Measurements from ENCODE around the gene CCDC191. TPM values are rescaled to one million over a fixed set of nuclear protein-coding genes. Genes with fewer than 3 reads are reported as not detected.

Gene CCDC191
- total RNA-seq, 1 donor from 2014 or later = 6.4 TPM

- ATAC-seq = no peak
- no peak for DNase-seq
- H3K36me3 ChIP-seq = no peaks in the 10 kb centered on the region
- no peak overlapping the region for H3K27ac ChIP-seq
- intact Hi-C loops (cut with DNase I) = no loop called here
- TF ChIP-seq CTCF (IDR thresholded peaks at IDR 0.05) = no peak
- H3K9me3 ChIP-seq = no peaks in the 10 kb centered on the region
- no peaks in the 10 kb centered on the region for H3K27me3 ChIP-seq (ENCODE audit: low read depth)
- H3K4me1 ChIP-seq = no peaks in the 10 kb centered on the region
- H3K4me3 ChIP-seq = no peak overlapping the region
Measured at GRCh38 chr3:114025451-114025850, 30.9 kb downstream of the CCDC191 start.

DNA sequence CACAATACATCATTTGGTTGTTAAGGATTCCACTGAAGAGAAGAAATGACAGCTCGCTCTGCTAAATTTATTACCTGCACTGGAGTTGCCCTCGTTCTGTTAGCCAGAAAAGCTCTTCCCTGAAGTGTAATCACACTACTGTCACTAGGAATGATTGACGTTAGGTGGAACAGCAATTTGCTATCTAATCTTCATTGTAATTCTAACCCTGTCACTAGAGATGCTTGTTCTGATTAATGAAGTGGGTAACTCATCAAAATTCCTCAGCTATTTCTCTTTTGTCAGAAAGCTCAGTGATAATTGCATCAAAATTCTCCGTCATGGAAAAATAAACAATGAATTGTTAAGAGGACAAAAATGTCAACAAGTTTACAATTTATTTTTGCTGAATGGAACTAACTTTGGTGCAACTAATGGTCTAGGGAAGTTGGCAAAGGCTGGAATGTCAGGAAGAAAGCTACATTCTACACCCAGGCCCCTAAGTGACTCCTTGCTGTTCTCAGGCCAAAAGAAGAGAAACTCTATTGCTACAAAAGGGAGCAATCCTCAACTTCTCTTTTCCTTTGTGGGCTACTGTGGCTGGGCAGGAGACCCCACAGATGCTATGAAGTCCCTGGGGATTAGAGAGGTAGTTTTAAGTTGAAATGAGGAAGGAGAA lies 34.1 kb downstream of the CCDC191 start:
- H3K4me3 ChIP-seq = no peak overlapping the region
- no peaks in the 10 kb centered on the region for H3K4me1 ChIP-seq
- no peak for TF ChIP-seq CTCF (IDR thresholded peaks at IDR 0.05)
- no peaks in the 10 kb centered on the region for H3K9me3 ChIP-seq
- H3K27me3 ChIP-seq (ENCODE audit: low read depth) = no peaks in the 10 kb centered on the region
- ATAC-seq (no peak), DNase-seq (no peak)
- no peak overlapping the region for H3K27ac ChIP-seq
- intact Hi-C loops (cut with DNase I) = no loop called here
- no peaks in the 10 kb centered on the region for H3K36me3 ChIP-seq

- no peaks in the 10 kb centered on the region for H3K36me3 ChIP-seq
- intact Hi-C loops (cut with DNase I) = no loop called here
- TF ChIP-seq CTCF (IDR thresholded peaks at IDR 0.05) = no peak
- H3K4me1 ChIP-seq = no peaks in the 10 kb centered on the region
- H3K27ac ChIP-seq = no peak overlapping the region
- H3K27me3 ChIP-seq (ENCODE audit: low read depth) = no peaks in the 10 kb centered on the region
- no peaks in the 10 kb centered on the region for H3K9me3 ChIP-seq
- no peak overlapping the region for H3K4me3 ChIP-seq
- DNase-seq = no peak
- no peak for ATAC-seq
Measured at GRCh38 chr3:114020907-114021306, 35.4 kb downstream of the CCDC191 start.

DNA sequence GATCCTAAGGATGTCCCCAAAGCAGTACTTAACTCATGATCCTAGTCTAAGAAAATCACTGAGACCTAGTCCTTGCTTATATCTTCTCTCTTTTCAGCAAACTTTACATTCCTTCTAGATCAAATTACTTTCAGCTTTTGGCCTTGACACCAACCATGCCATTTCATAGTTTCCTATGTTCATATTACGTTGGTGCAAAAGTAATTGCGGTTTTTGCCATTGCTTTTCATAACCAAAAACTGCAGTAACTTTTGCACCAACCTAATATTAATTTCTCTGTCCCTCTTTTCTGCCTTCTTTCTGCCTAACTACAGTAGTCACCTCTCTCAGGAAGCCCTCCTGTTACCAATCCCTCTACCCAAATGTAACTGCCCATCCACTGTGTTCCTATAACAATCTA lies 36.8 kb downstream of the CCDC191 start:
- H3K4me3 ChIP-seq = no peak overlapping the region
- ATAC-seq (no peak), DNase-seq (no peak)
- no peaks in the 10 kb centered on the region for H3K27me3 ChIP-seq (ENCODE audit: low read depth)
- intact Hi-C loops (cut with DNase I) = no loop called here
- H3K4me1 ChIP-seq = no peaks in the 10 kb centered on the region
- no peak for TF ChIP-seq CTCF (IDR thresholded peaks at IDR 0.05)
- H3K27ac ChIP-seq = no peak overlapping the region
- no peaks in the 10 kb centered on the region for H3K36me3 ChIP-seq
- no peaks in the 10 kb centered on the region for H3K9me3 ChIP-seq

DNA sequence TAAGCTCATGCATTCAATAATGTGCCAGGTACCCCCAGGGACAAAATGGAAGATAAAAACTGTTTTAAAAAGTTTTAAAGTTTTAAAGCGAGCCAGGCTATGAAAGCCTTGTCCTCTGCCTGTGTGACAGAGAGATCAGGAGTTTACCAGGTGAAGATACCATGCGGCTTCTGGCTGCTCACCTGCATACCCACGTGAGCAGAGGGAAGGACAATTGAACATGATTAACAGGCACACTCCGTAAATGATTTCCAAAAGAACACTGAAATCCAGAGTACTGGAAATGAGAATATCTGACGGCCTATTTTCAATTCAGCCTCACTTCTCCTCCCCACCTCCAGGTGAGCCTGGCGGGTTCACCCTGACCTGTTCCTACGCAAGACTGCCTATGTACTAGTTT lies 42.1 kb downstream of the CCDC191 start:
- no peak for ATAC-seq
- Histone ChIP-seq H3K27ac (no peak overlapping the region), H3K36me3 (peaks cover 5% of the 10 kb centered on the region), H3K4me1 (no peaks in the 10 kb centered on the region), H3K4me3 (no peak overlapping the region), H3K27me3 (ENCODE audit: low read depth) (no peaks in the 10 kb centered on the region), H3K9me3 (no peaks in the 10 kb centered on the region)
- intact Hi-C loops (cut with DNase I) = no loop called here
- TF ChIP-seq CTCF (IDR thresholded peaks at IDR 0.05) = no peak
- no peak for DNase-seq
